GM19395 (cell line): ENCODE results near the gene KIN.
"Not testable (repeated sequence)": the region's sequence is repeated elsewhere in the genome, so short reads cannot be mapped to it uniquely, and the experiment has no call there.

Experiments
- ATAC-seq: cut with Tn5 transposase; IDR thresholded peaks from one replicate; pipeline ENCODE4 v1.9.1; 2021; ENCODE audit warnings: mild to moderate bottlenecking, moderate library complexity; ENCODE audit not compliant: unreplicated experiment

Gene KIN

DNA sequence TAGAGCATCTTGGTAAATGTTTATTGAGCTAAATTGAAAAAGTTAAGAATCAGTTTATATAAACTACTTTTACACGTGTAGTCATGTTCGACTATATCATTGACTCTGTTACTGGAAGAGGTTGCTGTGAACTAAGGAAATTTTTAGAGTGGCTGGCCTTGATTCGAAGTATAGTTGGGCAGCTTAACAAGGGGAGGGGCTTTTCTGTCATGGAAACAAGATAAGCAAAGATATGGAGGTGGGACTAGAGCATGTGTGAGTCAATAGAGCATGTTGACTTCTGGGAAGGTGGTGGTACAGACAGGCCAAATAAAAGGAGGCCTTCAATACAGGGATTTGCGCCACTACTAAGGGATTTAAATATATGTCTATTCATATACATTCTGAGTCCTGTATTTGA lies 7.8 kb upstream of the KIN start:
- no peak for ATAC-seq

DNA sequence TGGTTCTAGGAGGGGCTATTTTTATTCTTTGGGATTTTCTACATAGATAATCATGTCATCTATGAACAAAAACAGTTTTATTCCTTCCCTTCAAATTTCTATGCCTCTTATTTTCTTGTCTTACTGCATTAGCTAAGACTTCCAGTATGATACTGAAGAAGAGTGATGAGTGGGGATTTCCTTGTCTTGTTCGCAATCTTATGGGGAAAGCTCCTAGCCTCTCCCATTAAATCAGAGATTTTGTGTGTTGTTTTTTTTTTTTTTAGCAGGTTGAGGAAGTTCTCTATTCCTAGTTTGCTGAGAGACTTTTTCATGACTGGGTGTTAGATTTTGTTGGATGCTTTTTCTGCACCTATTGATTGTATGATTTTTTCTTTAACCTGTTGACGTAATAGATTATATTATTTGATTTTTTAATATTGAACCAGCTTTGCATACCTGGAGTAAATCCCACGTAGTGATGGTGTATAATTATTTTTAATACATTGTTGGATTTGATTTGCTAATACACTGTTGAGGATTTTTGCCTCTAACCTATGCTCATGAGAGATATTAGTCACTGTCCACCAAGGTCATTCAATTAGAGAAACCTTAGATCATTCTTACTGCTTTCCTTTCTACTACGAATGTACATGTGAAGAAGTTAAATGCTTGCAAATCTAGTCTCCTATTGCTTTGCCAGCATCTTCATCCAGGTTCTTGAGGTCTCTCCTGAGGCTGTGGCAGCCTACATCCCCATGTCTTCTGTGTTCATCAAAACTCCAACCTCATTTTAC lies 6.6 kb upstream of the KIN start:
- no peak for ATAC-seq

DNA sequence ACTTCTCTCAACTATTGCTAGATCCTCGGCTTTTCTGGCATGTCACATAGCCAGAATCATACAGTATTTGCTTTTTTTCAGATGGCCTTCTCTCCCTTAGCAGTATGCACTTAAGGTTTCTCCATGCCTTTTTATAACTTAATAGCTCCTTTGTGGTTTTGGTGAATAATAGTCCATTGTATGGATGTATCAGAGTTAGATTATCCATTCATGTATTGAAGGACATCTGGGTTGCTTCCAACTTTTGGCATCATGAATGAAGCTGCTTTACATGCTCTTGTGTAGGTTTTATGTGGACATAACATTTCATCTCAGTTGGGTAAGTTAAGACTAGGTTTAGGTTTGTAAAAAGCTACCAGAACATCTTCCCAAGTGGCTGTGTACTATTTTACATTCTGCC lies 4.7 kb upstream of the KIN start:
- ATAC-seq = no peak

DNA sequence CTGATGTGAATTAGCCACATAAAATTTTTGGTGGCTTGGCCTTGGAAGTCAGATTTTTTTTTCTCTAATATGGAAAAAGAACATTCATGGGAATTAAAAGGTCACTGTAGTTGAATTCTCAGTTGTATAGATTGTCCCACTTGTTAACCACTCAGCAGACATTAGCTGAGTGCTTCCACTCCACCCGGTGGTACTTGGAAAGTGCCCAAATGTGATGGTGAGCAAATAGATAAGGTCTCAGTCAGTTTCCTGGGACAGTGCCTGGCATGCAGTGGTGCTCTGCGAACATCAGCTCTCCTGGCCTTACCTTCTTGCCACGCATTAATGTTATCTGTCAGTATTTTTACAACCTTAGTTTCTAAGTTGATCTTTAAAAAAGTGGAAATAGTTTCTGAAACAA lies 1.6 kb upstream of the KIN start:
- ATAC-seq = no peak

DNA sequence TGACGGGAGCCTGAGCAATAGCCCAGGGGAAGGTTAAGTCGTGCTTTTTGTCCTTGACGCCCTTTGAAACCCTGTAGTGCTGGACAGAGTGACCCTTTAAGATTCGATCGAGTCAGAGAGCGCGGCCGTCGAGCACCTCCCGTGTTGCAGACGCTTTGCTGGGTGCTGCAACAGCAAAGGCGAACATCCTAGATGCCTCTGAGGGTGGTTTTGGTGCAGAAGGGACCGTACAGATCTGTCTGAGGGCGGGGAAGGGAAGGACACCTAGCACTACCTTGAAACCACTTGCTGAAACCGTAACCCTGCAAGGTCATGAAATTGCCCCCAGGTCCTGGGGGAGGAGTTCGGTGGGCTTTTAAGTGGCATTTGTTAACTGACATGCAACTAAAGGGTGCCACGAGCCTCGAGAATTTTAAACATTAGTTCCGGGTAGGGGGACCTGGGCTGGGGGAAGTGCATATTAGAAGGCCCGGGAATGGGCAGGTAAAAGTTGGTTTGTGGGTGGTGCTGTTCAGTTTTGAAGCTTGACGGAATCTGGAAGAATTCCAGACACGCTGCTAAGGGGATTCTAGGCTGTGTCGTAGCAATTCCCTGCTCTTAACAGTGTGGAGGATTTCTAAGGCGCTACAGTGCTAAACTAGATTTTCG lies 970 bp upstream of the KIN start:
- ATAC-seq = peak; percentile 17

DNA sequence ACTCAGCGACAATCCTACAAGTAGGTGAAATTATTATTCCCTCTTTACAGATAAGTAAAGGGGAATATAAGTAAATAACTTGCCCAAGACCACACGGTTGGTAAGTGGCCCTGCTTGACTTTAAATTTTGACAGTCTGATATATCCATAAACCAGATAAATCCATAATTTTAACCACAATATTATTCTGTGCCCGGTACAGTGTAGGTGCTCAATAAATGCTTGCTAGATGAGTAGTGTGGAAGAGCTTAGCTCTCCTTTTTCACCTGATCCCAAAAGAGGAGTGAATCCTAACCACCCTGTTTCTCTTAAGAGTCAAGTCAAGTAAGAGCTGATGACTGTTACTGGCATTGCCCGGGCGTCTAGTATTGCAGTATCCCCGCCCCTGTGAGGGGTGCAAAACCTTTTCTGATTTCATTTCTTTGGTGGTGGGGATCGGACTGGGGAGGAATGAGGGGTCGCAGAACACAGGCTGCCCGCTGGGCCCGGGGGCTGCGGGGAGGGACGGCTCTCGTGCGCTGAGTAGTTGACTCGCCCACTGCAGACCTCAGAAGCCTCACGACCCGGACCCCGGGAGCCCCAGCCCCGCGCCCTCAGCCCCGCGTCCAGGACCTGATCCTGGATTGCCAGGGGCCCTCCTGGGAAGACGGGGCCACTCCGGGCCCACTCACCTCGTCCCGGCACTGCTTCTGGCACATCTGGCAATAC lies 490 bp downstream of the KIN start:
- peak; percentile 21 for ATAC-seq

DNA sequence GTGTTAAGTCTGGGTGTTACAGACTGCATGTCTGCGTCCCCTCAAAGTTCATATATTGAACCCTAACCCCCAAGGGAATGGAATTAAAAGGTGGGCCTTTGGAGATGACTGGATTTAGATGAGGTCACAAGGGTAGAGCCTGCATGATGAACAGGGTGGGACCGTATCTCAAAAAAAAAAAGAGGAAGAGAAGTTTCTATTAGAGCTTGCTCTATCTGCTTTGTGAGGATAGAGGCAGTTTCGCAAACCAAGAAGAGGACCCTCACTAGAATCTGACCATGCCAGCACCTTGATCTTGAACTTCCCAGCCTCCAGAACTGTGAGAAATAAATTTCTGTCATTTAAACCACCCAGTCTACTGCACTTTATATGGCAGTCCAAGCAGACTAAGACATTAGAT lies 1.4 kb downstream of the KIN start:
- ATAC-seq = no peak

DNA sequence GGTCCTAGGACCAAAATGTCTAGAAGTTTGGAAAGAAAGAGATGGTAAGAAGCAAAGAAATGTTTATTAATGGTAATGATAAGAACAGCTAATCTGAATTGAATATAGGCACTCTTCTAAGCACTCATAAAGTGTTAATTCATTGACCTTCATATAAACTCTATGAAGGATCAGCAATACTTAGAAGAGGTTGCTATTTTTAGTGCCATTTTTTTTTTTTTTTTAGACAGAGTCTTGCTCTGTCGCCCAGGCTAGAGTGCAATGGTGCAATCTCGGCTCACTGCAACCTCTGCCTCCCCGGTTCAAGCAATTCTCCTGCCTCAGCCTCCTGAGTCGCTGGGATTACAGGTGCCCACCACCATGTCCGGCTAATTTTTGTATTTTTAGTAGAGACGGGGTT lies 5.6 kb downstream of the KIN start:
- not testable (repeated sequence) for ATAC-seq

DNA sequence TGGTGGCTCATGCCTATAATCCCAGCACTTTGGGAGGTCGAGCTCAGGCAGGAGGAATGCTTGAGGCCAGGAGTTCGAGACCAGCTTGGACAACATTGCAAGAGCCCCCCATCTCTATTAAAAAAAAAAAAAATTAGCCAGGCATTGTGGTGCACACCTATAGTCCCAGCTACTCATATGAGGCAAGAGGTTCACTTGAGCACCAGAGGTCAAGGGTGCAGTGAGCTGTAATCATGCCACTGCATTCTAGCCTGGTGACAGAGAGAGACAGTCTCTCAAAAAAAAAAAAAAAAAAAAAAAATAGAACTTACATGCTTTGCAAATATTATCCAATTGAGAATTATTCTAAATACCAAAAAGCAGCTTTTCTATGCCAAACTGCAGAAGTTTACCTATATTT lies 11.0 kb downstream of the KIN start:
- ATAC-seq = no peak

DNA sequence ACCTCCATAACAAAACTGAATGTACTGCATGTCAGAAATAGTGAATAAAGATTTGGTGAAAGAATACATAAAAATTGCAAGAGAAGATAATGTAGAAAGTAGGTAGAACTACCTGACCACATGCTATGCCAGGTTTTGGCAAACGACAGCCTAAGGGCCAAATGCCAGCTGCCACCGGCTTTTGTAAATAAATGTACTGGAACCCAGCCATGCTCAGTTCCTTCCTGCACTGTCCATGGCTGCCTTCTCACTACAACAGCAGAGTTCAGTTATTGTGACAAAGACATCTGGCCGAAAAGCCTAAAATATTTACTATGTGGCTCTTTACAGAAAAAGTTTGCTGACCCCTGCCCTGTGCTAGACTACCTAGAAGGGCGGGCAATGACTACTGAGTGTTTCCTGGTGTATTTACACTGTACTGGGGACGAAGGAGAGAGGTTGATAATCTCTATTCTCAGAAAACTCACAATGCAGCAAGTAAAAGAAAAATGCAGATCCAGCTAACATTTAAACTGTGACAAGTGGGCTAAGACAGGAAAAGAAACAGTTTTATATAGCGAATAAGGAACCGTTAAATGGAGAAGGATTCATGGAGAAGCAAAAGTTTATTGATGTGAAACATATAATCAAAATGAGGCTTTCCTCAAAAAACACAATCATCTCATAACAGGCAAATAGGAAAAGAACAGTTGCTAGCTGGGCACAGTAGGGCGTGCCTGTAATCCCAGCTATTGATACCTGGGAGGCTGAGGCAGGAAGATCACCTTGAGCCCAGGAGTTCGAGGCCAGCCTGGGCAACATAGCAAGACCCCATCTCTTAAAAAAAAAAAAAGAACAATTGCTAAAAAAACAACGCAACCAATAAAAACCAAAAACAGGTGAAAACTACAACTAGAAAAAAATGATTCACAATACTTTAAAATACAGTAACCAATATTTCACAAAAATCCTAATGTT lies 13.7 kb downstream of the KIN start:
- no peak for ATAC-seq

DNA sequence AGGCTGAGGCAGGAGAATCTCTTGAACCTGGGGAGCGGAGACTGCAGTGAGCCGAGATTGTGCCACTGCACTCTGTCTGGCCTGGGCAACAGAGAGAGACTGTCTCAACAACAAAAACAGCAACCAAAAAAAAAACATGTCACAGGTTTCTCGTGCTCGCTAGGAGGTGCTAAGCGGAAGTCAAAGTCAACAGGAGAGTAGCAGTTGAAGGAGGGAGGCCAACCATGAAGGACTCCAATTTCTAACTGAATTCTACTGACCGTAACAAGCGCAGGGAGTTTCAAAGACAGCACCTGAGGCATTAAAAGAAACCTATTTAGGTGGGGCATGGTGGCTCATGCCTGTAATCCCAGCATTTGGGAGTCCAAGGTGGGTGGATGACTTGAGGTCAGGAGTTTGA lies 19.4 kb downstream of the KIN start:
- ATAC-seq = no peak

DNA sequence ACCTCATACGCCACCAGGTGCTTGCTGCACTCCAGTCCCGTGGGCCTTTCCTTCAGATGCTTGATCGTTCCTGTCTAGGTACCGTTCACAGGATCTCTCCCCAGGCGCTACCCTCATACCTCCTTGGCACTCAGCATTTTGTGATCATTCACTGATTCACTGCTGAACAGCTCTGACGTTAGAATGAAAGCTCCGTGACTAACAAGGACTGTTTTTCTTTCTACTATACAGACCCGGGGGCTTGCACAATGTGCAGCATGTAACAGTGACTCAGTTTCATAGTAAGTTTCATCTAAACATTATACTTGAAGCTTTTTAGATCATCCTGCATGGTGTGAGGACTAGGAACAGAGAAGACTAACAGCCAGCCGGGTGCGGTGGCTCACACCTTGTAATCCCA lies 20.6 kb downstream of the KIN start:
- no peak for ATAC-seq

DNA sequence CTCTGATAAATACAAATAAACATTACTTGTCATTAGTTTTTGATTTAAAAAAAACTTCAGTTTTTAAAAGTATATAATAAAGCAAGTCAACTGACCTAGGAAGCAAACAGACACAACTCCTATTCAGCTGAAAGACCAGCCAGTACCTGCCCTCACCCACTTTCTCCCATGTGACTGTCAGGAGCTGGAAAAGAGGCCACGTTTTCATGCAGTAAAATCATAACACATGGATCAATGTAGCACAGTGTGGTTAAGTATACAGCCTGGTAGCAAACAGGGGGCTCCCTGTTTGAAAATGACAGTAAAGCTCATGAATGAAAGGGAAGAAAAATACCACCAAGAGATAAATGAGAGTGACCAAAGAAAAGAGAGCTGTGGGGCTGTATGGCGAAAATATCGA lies 21.6 kb downstream of the KIN start:
- ATAC-seq = no peak

DNA sequence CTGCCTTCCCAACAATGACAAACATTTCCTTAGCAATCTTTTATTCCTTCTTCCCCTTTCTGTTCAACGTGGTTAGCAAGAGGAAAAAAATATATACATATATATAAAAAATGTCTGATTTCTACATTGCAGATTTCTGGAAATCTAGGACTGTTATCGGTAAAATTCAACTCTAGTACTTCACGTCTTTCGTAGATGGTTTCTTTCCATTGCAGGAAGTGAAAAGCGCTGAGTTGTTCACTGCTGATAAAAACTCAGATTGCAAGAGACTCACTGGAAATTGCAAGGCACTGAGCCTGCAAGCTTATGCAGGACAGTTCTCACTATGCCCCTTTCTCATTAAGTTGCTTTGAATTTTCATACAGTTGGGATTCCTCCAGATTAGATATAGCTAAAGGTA lies 23.9 kb downstream of the KIN start:
- no peak for ATAC-seq

DNA sequence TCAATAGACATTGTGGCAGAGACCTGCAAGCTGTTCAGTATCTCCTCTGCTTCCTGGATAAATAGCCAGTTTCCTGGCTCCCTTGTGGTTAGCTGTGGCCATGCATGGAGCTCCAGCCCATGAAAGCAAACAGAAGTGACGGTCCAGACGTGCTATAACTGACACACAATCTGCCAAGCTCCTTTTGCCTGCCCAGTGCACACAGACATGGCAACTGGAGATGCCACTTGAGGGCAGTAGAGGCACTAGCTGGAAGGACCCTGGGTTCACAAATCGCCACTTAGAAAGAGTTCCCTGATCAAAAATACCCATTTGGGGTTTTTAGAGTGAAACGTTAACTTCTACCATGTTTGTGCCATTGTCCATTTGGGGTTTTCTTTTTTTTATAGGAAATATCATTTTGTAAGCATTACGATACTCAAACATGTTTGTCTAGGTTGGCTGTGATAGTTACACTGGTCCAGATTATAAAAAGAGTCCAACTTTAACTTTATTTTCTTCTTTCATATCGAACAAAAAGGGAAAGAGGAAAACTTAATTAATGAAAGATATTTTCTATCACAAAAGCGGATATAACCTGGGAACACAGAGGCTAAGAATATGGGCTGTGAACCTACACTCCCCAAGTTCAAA lies 31.3 kb downstream of the KIN start:
- ATAC-seq = no peak

DNA sequence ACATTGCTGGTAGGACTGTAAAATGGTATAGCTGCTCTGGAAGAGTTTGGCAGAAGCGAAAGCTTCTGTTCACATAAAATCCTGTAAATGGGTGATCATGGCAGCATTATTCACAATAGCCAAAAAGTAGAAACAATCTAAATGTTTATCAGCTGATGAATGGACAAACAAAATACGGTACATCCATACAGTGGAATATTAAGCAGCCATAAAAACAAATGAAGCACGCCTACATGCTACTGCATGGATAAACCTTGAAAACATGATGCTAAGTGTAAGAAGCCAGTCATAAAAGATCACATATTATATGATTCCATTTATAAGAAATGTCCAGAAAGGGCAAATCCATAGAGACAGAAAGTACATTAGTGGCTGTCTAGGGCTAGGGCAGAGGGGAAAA lies 32.7 kb downstream of the KIN start:
- no peak for ATAC-seq

DNA sequence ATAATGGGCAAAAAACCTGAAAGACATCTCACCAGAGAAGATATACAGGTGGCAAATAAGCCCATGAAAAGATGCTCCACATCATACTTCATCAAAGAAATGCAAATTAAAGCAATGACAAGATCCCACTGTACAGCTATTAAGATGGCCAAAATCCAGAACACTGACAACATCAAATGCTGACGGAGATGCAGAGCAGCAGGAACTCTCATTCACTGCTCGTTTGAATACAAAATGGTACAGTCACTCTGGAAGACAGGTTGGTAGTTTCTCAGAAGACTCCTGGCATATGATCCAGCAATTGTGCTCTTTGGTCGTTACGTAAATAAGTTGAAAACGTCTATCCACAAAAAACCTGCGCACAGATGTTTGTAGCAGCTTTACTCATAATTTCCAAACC lies 35.5 kb downstream of the KIN start:
- ATAC-seq = no peak

DNA sequence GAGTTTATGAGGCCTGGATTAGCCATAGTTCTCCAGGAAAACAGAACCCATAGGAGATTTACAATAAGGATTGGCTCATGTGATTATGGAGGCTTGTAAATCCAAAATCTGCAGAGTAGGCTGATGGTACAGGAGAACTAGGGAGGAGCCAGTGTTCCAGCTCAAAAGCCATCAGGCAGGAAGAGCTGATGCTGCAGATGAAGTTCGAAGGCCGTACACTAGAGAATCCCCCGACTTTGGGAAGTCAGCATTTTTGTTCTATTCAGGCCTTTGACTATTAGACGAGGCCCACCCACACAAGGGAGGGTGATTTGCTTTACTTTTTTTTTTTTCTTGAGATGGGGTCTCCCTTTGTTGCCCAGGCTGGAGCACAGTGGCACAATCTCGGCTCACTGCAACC lies 37.6 kb downstream of the KIN start:
- ATAC-seq = no peak

DNA sequence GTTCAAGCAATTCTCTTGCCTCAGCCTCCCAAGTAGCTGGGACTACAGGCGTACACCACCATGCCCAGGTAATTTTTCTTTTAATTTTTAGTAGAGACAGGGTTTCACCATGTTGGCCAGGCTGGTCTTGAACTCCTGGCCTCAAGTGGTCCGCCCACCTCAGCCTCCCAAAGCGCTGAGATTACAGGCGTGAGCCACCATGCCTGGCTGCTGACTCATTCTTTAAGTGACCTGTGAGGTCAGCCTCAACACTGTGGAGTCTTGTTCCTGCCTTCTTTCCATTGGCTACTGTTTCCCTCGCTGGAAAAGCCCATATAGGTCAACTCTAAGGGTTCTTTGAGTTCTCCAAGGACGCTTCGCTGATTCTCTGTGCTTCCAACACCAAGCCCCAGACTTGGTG lies 39.2 kb downstream of the KIN start:
- ATAC-seq = not testable (repeated sequence)

DNA sequence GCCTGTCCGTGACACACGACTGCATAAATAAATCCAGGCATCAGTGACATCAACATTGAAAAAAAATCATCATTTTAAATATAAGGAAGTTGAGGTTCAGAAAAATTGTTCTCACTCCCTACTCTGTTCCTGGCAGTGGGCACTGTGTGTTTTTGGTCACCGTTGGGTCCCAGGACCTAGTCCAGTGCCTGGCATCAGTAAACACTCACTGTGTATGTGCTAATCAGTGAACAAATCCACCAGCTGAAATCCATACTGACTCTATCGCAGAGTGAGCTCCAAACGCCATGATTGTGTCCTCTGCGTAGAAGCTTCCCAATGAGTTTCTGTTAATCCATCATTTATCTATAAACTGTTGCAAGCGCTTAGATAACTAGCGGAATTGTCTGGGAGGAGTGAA lies 43.5 kb downstream of the KIN start:
- ATAC-seq = no peak
